WTC11 (cell line): ENCODE data around the gene CYTH3.

Experiments
- CREB1 ChIP-seq: sonication (generic); formaldehyde crosslinking; IDR thresholded peaks from 2 replicates; pipeline ENCODE4 v1.8.0; 2023; ENCODE audit warnings: mild to moderate bottlenecking, missing genetic modification reagents
- ELF4 ChIP-seq: sonication (generic); formaldehyde crosslinking; IDR thresholded peaks from 2 replicates; pipeline ENCODE4 v1.8.1; 2022; ENCODE audit warnings: low read depth, mild to moderate bottlenecking, moderate library complexity, missing genetic modification reagents
- ESRRA ChIP-seq: sonication (generic); formaldehyde crosslinking; IDR thresholded peaks from 2 replicates; pipeline ENCODE4 v1.8.1; 2022; ENCODE audit warnings: mild to moderate bottlenecking, missing genetic modification reagents, borderline replicate concordance
- MXD4 ChIP-seq: fragments of 250-450 bp; sonication (Bioruptor Pico); IDR thresholded peaks from 2 replicates; pipeline ENCODE4 v1.8.0; 2021; ENCODE audit warnings: mild to moderate bottlenecking, moderate library complexity, borderline replicate concordance
- SP1 ChIP-seq: sonication (generic); formaldehyde crosslinking; conservative IDR thresholded peaks from 2 replicates; pipeline ENCODE4 v1.8.1; 2022; ENCODE audit warnings: missing genetic modification reagents
- TEAD4 ChIP-seq: sonication (generic); formaldehyde crosslinking; IDR thresholded peaks from 2 replicates; pipeline ENCODE4 v1.8.0; 2022; ENCODE audit warnings: mild to moderate bottlenecking, missing genetic modification reagents
- ZNF121 ChIP-seq: sonication (generic); formaldehyde crosslinking; IDR thresholded peaks from 2 replicates; pipeline ENCODE4 v1.8.0; 2023; ENCODE audit warnings: missing genetic modification reagents
- ZNF232 ChIP-seq: sonication (generic); formaldehyde crosslinking; IDR thresholded peaks from 2 replicates; pipeline ENCODE4 v1.8.0; 2022; ENCODE audit warnings: mild to moderate bottlenecking, missing genetic modification reagents
- TF ChIP-seq, protein P1 (sequence below): fragments of 200-600 bp; IDR thresholded peaks from 2 replicates; pipeline ENCODE4 v1.8.0; 2022; ENCODE audit warnings: antibody characterized with exemption
- TF ChIP-seq, protein P2 (sequence below): sonication (generic); formaldehyde crosslinking; IDR thresholded peaks from 2 replicates; pipeline ENCODE4 v1.8.1; 2022; ENCODE audit warnings: mild to moderate bottlenecking, moderate library complexity, missing genetic modification reagents
- TF ChIP-seq, protein P3 (sequence below): sonication (generic); formaldehyde crosslinking; IDR thresholded peaks from 2 replicates; pipeline ENCODE4 v1.8.1; 2022; ENCODE audit warnings: low read depth, missing genetic modification reagents, borderline replicate concordance

DNA sequence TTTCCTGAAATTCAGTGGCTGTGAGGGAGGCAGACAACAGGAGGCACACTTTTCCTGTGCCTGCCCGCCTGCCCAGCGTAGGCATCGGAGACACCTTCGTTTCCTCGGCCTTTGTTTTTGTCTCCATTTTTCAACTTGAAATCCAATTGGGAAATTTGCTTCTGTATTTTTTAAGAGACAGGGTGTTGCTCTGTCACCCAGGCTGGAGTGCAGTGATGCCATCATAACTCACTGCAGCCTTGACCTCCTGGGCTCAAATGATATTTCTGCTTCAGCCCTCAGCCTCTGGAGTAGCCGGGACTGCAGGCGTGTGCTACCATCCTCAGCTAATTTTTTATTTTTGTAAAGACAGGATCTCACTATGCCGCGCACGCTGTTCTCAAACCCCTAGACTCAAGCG is 116.8 kb downstream of the CYTH3 start:
- TF ChIP-seq, protein P1, sequence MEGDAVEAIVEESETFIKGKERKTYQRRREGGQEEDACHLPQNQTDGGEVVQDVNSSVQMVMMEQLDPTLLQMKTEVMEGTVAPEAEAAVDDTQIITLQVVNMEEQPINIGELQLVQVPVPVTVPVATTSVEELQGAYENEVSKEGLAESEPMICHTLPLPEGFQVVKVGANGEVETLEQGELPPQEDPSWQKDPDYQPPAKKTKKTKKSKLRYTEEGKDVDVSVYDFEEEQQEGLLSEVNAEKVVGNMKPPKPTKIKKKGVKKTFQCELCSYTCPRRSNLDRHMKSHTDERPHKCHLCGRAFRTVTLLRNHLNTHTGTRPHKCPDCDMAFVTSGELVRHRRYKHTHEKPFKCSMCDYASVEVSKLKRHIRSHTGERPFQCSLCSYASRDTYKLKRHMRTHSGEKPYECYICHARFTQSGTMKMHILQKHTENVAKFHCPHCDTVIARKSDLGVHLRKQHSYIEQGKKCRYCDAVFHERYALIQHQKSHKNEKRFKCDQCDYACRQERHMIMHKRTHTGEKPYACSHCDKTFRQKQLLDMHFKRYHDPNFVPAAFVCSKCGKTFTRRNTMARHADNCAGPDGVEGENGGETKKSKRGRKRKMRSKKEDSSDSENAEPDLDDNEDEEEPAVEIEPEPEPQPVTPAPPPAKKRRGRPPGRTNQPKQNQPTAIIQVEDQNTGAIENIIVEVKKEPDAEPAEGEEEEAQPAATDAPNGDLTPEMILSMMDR = no peak
- TF ChIP-seq MXD4 (CRISPR knock-in tag) (no peak), CREB1 (CRISPR knock-in tag) (no peak), ELF4 (CRISPR knock-in tag) (no peak), TEAD4 (CRISPR knock-in tag) (no peak), ZNF121 (CRISPR knock-in tag) (no peak), SP1 (CRISPR knock-in tag) (no peak), ESRRA (CRISPR knock-in tag) (no peak), ZNF232 (CRISPR knock-in tag) (no peak)
- TF ChIP-seq, protein P2, sequence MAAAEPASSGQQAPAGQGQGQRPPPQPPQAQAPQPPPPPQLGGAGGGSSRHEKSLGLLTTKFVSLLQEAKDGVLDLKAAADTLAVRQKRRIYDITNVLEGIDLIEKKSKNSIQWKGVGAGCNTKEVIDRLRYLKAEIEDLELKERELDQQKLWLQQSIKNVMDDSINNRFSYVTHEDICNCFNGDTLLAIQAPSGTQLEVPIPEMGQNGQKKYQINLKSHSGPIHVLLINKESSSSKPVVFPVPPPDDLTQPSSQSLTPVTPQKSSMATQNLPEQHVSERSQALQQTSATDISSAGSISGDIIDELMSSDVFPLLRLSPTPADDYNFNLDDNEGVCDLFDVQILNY (CRISPR knock-in tag) = no peak
- TF ChIP-seq, protein P3, sequence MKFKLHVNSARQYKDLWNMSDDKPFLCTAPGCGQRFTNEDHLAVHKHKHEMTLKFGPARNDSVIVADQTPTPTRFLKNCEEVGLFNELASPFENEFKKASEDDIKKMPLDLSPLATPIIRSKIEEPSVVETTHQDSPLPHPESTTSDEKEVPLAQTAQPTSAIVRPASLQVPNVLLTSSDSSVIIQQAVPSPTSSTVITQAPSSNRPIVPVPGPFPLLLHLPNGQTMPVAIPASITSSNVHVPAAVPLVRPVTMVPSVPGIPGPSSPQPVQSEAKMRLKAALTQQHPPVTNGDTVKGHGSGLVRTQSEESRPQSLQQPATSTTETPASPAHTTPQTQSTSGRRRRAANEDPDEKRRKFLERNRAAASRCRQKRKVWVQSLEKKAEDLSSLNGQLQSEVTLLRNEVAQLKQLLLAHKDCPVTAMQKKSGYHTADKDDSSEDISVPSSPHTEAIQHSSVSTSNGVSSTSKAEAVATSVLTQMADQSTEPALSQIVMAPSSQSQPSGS (CRISPR knock-in tag) = no peak
